COR-L47 (cell line): ENCODE measurements around the gene LPAR1.

ENCODE experiments used
- DNase-seq: peaks from one replicate; lab custom pipeline; 2025; lab: John Stamatoyannopoulos, UW

LPAR1 gene

GRCh38 chr9:110918316-110919049 is 119.8 kb downstream of the LPAR1 start:
- no peak for DNase-seq

DNA sequence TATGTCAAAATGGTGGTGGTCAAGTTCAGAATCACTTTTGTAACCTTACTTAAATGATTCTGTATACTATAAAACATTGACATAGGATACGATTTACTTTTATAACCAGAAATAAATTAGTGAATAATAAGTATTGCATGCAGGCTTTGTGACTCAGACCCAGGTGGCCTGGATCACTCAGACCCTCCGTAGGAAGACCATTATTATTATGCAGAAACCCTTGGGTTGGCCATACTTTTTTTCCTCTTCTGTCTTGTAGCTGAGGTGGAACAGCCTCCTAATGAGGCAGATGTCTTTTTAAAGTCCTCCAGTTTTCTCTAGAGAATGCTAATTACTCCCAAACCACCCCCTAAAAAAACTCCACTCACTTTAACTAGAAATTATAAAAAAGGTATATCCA is 121.9 kb downstream of the LPAR1 start:
- DNase-seq = no peak

DNA sequence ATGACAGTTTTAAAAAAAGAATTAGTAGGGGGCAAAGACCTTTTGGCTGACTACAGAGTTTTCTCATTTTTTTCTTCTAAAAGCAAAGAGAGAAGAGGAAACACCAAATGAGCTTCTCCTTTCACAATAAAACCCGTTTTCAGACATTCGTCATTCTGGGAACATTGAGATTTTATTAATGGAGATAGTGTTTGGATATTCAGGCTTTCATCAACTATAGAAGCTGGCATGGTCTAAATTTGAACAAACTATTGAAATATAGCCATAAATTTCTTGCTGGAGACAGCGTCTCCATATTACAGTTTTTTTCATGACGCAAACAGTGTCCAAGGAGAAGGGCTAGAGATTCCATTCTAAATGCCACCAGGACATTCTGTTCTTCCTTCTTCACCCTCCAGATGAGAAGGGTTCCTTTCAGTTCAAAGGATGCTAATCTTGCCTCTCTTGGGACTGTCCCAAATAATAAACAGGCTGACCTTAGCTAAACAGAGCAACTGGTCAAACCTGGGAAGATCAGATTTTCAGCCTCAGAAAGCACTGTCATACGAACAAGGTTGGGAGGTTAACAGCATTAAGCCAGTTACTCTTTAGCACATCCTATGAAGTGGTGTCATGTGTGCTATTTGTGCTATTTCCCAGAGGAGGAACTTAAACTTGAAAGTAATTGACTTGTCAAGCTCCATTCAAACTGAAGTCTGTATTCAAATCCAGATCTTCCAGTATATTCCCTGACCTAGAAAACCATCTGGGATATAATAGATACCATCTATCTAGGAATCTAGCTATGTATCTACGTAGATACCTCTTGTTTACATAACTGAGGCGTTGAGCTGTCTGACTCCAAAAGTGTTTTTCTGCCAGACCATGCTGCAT is 125.6 kb downstream of the LPAR1 start:
- DNase-seq = no peak

- no peak for DNase-seq
Observed at GRCh38 chr9:110911659-110912418, 126.4 kb downstream of the LPAR1 start.

GRCh38 chr9:110908894-110909293 is 129.4 kb downstream of the LPAR1 start:
- no peak for DNase-seq

DNA sequence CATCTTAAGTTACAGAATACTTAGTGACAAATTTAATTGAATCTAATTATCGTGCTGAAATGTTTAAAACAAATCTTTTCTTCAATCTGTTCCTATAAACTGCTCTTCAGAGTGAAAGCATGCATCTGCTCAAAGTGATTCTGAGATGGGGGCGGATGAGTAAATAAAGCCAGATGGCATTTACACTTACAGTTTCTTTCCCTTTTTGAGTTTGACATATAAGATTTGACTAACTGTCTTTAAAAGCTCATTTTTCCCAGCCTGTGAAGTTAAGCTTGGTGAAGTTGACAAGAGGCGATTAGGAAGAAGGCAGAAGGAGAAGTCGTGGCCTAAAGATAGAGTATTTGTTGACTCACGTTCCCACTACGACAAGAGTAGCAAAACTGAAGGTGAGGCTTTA is 137.4 kb downstream of the LPAR1 start:
- no peak for DNase-seq

GRCh38 chr9:110900456-110900855 is 137.8 kb downstream of the LPAR1 start:
- DNase-seq = no peak

DNA sequence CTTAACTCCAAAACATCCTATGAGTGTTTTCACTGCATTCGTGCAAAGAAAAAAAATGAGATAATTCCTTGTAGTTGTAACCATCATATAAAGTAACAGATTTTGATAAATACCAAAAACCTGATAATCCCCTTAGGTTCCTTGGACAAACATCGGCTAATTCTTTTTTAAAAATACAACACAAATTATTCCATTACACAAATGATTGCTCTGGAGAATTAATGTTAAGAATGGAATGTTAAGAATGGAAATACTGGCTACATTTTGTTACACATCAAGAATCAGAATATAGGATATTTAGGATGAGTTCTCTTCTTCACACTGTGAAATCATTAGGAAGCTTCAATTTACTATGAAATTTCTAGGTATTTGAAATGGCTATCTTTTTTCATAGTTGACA is 139.4 kb downstream of the LPAR1 start:
- no peak for DNase-seq

DNA sequence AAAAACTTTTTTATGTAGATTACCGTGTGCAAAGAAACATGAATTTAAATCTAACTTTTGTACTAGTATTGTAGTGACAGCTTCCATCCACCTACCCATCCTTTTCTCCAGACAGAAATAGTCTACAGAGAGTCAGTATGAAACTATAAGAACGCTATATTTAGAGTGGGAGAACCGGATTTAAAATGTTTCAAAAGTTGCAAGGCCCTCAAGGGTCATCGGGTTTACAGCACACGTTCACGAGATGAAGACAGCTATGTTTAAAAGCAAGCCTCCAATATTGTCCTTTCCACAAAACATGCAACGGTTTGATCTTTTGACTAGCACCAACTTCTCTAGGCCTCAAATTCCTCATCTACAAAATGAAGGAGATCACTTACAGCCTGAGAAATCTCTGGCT is 139.9 kb downstream of the LPAR1 start:
- no peak for DNase-seq

DNA sequence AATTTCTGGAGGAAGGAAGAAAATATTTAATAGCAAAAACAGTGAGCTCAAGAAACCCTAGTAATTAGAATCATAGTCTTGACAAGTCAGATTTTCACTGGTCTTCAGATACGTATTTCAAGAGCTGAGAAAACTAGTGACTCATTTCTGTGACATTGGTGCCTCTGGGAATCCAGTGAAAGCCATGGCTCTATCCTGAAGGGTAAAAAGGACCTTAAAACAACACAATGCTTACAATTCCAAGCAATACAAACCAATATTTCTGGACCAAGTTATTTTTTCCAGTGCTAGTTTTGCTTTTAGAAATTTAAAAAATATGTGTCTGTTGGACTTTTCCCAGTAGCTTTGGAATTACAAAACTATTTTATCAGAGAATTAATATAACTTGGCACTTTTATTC is 140.3 kb downstream of the LPAR1 start:
- no peak for DNase-seq

GRCh38 chr9:110895147-110895905 is 142.9 kb downstream of the LPAR1 start:
- DNase-seq = no peak

GRCh38 chr9:110894731-110895130 is 143.5 kb downstream of the LPAR1 start:
- DNase-seq = no peak

DNA sequence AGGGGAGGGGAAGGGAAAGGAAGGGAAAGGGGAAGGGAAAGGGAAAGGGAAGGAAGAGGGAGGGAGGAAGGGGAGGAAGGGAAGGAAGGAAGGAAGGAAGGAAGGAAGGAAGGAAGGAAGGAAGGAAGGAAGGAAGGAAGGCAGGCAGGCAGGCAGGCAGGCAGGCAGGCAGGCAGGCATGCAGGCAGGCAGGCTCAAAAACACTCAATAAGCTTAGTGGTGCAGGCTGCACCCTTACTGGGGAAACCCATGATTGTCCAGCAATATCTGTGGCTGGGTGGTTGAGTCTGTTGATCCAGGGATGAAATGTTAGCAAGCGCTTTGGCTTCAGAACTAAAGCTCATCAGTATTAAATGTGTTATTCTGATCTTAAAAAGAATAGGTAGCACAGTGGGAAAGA is 145.6 kb downstream of the LPAR1 start:
- no peak for DNase-seq

DNA sequence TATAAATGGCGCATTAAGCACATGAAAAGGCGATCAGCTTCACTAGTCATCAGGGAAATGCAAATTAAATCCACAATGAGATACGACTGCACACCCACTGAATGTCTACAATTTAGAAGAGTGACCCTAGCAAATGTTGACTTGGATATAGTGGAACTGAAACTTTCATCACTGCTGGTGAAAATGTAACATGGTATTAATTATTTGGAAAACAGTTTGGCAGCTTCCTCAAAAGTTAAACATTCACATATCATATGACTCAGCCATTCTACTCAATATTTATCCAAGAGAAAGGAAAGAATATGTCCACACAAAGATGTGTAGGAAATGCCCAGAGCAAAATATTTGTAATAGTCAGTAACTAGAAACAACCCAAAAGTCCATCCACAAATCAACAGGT is 146.5 kb downstream of the LPAR1 start:
- DNase-seq = no peak

GRCh38 chr9:110890416-110890815 is 147.9 kb downstream of the LPAR1 start:
- no peak for DNase-seq

- DNase-seq = no peak
Observed at GRCh38 chr9:110887276-110887675, 151.0 kb downstream of the LPAR1 start.

DNA sequence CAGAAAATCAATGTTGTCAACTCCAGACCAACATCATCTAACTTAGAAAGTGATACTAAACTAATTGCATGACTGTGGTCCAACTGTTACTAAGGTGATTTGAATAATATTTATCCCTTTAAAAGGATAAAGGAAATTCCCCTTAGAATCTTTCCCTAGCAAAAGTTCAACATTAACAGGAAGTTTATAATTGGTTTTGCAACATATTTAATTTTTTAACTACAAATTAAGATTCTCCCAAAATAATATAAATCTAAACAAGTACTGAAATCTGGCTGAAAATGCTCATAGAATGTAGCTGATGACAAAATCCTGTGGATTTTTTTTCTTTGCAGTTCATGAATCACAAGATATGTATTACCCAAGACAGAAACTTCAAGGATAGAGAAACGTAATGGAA is 151.4 kb downstream of the LPAR1 start:
- no peak for DNase-seq

DNA sequence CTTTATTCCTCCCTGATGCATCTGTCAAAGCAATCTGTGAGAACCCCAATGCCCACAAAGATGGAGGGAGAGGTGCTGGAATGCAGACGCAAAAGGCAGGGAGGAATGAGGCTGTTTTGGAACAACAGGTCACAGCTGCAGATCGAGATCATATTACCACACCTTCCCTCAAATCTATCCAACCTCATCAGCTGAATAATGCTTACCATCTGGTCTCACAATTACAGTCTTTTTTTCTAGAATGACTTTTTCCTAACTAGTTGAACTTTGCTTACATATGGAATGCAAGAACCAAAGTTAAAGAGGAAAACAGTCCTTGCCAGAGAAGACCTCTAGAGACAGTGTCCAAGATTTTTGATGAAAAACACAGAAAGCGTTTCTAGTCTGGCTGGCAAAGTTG is 158.1 kb downstream of the LPAR1 start:
- DNase-seq = no peak

- DNase-seq = no peak
Observed at GRCh38 chr9:110877374-110877773, 160.9 kb downstream of the LPAR1 start.

- DNase-seq = no peak
Observed at GRCh38 chr9:110876929-110877328, 161.3 kb downstream of the LPAR1 start.

DNA sequence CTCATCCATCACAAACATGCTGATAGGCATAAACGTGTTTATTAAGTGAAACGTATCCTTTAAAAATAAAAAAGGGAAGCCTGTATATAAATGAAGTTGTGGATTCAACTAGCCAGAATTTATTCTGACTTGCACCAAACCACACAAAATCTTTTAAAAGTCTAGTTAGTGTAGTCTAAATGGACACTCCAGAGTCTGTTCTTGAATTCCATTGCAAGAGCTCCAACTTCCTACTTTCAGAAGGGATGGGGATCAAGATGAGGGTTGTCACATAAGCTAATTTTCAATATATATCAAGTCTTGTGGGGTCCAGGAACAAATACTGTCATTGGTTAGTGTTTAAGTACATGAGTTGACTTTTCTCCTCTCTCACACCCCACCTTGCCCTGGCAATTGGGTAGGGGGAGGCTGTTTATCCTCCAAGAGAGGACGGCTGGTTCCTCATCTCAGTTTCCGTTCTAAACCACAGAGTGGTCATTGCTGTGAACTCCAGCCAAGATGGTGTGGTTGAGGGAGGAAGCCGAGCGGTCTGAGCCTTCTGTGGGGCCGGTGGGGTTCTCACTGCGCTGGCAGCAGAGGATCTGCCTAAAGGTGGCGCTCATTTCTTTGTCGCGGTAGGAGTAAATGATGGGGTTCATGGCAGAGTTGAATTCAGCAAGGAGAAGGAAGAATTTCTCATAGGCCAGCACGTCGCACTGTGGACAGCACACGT is 163.2 kb downstream of the LPAR1 start:
- DNase-seq = no peak
